Natural killer cell treated with Interleukin-12 subunit alpha and Interleukin-12 subunit beta and Interleukin-15 and Interleukin-18, amount 100 ng/mL, for 72 hours (primary cell): ENCODE data around the gene SMPD3. TPM values are rescaled to one million over a fixed set of nuclear protein-coding genes. Genes with fewer than 3 reads are reported as not detected.

ENCODE experiments used
- ATAC-seq, 2 donors: fragments of 150-1000 bp; cut with Tn5 transposase in 1 of 2; sonication (Bioruptor Pico), chemical (Tn5 transposase) in 1 of 2; 2 replicates each; pipeline ENCODE4 v1.10.0; 2021
- DNase-seq: peaks from one replicate; pipeline ENCODE4 v3.0.0; 2022; ENCODE audit warnings: low spot score
- H3K27ac Mint-ChIP-seq, 2 donors: 1 replicate in 1 of 2; 2 replicates in 1 of 2; pipeline ENCODE4 v1.8.0; 2022; ENCODE audit warnings: mixed read lengths in 2 of 2, mild to moderate bottlenecking in 1 of 2, moderate library complexity in 1 of 2
- H3K27me3 Mint-ChIP-seq, 2 donors: 1 replicate in 1 of 2; 2 replicates in 1 of 2; pipeline ENCODE4 v1.8.0; 2022; ENCODE audit warnings: mixed read lengths in 2 of 2
- H3K36me3 Mint-ChIP-seq: one replicate; pipeline ENCODE4 v1.8.0; 2022; ENCODE audit warnings: mixed read lengths
- H3K4me1 Mint-ChIP-seq, 2 donors: 1 replicate in 1 of 2; 2 replicates in 1 of 2; pipeline ENCODE4 v1.8.0; 2022; ENCODE audit warnings: low read depth in 2 of 2, mixed read lengths in 2 of 2, mild to moderate bottlenecking in 1 of 2
- H3K4me3 Mint-ChIP-seq: one replicate; pipeline ENCODE4 v1.8.0; 2022; ENCODE audit warnings: mixed read lengths
- H3K9me3 Mint-ChIP-seq: 2 replicates; pipeline ENCODE4 v1.8.0; 2022; ENCODE audit warnings: mixed read lengths
- total RNA-seq, 2 donors: library from RNA; stranded (reverse); gene quantifications; one replicate each; pipeline ENCODE4 v1.2.3, GENCODE V29; 2022

SMPD3 gene
- total RNA-seq, 2 donors from 2014 or later = 0.26 to 1.9 TPM

- Mint-ChIP-seq H3K27me3 (peaks cover 5 to 6% of the 10 kb centered on the region in 2 donors), H3K36me3 (no peaks in the 10 kb centered on the region), H3K9me3 (no peaks in the 10 kb centered on the region), H3K27ac (no peak overlapping the region), H3K4me1 (peaks cover 22 to 33% of the 10 kb centered on the region in 2 donors), H3K4me3 (no peak overlapping the region)
- DNase-seq = no peak
- ATAC-seq = no peak
Observed at GRCh38 chr16:68367440-68367839, 80.9 kb downstream of the SMPD3 start.

DNA sequence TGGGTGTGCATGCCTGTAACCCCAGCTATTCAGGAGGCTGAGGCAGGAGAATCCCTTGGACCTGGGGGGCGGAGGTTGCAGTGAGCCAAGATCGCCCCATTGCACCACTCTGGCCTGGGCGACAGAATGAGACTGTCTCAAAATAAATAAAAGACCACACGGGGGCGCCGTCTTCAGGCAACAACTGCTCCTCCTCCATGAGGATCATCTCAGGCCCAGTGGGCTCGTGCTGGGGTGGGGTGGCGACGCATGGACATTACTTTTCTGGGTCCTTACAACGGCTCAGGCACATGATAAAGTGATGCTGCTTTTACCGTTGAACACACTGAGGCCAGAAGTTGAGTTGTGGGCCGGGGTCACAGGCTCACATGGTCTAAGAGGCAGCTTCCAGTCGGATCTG, 81.3 kb downstream of the SMPD3 start:
- no peak for ATAC-seq
- H3K4me1 Mint-ChIP-seq = peaks cover 22 to 33% of the 10 kb centered on the region in 2 donors

DNA sequence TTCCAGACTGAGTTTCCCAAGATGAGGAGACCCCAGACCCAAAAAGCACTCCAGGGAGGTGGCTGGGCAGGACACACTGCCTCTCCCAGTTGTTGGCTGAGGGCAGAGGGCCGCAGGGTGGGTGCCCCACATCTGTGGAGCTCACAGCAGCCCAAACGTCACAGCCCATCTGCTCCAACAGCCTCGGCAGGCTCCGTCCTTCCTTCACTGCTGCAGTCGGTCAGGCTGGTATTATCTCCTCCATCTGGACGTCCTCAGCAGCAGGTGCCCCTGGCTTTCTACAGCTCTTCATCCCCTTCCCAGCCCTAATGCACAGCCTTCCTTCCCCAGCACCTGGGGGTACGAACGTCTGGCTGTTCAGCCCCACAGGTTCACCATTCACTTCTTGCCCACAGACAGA, 82.2 kb downstream of the SMPD3 start:
- Mint-ChIP-seq H3K36me3 (no peaks in the 10 kb centered on the region), H3K4me1 (peaks cover 22 to 29% of the 10 kb centered on the region in 2 donors), H3K4me3 (no peak overlapping the region), H3K27ac (no peak overlapping the region), H3K27me3 (peaks cover 5 to 6% of the 10 kb centered on the region in 2 donors), H3K9me3 (no peaks in the 10 kb centered on the region)
- ATAC-seq (no peak), DNase-seq (no peak)

More for the DNA sequence above, 81.3 kb downstream of the SMPD3 start:
- no peak overlapping the region for H3K4me3 Mint-ChIP-seq
- H3K36me3 Mint-ChIP-seq = no peaks in the 10 kb centered on the region
- peaks cover 5 to 6% of the 10 kb centered on the region in 2 donors for H3K27me3 Mint-ChIP-seq
- no peak for DNase-seq
- H3K27ac Mint-ChIP-seq = no peak overlapping the region
- H3K9me3 Mint-ChIP-seq = no peaks in the 10 kb centered on the region

DNA sequence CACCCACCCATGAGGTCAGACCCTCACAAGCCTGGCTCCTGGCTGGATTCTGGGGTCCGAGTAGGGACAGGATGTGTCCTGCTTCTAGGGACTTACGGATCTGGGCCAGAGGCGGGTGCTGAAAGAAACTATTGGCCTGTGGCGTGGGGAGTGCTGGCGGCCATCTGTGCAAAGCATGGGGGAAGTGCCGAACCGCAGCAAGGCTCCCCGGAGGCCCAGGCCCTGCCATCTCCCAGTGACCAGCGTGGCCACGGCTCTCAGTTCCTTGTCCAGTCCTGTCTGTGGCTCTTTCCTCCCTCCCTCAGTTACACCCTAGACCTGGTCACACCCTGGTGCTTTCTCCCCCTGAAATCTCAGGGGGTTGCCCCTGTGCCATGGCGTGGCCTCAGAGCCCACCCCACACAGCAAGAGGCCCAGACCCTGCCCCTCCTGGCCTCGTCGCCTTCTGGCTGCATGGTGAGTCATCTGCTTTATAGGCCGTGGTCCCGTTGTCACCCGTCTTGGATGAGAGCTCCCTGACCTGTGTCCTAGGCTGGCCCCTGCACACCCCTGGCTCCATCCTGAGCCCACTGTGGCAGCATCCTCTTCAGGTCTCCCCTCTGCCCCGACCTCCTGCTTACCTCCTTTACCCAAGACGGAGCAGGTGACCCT, 83.0 kb downstream of the SMPD3 start:
- no peak for ATAC-seq
- Mint-ChIP-seq H3K4me1 (peaks cover 16 to 27% of the 10 kb centered on the region in 2 donors), H3K9me3 (no peaks in the 10 kb centered on the region), H3K27me3 (peaks cover 5 to 6% of the 10 kb centered on the region in 2 donors), H3K36me3 (no peaks in the 10 kb centered on the region), H3K27ac (no peak overlapping the region), H3K4me3 (no peak overlapping the region)
- no peak for DNase-seq

DNA sequence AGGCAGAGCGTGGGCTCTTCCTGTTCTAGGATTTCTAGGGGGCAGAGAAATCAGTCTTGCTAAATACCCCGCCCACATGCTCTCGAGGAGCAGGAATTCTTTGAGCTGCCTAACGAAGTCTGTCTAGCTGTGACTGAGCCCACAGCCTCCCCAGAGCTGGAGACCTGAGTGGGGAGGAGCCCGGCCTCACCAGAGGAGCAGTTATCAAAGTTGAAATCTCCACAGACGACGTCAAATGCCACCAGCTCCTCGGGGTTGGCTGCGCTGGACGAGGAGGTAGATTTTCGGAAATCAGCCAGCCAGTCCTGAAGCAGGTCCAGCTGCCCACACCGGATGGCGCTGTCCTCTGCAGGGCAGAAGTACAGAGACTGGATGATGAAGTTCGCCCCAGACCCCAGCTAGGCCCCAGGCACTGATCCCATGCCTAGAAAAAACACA, 83.7 kb downstream of the SMPD3 start:
- ATAC-seq (no peak), DNase-seq (no peak)
- no peak overlapping the region for H3K4me3 Mint-ChIP-seq
- H3K27ac Mint-ChIP-seq = no peak overlapping the region
- no peaks in the 10 kb centered on the region for H3K9me3 Mint-ChIP-seq
- no peaks in the 10 kb centered on the region for H3K36me3 Mint-ChIP-seq
- peaks cover 8 to 20% of the 10 kb centered on the region in 2 donors for H3K4me1 Mint-ChIP-seq
- H3K27me3 Mint-ChIP-seq = peaks cover 5 to 6% of the 10 kb centered on the region in 2 donors

GRCh38 chr16:68363658-68364521, 84.4 kb downstream of the SMPD3 start:
- H3K4me3 Mint-ChIP-seq = no peak overlapping the region
- peaks cover 5 to 6% of the 10 kb centered on the region in 2 donors for H3K27me3 Mint-ChIP-seq
- peaks cover 7 to 16% of the 10 kb centered on the region in 2 donors for H3K4me1 Mint-ChIP-seq
- no peaks in the 10 kb centered on the region for H3K9me3 Mint-ChIP-seq
- H3K27ac Mint-ChIP-seq = no peak overlapping the region
- DNase-seq = no peak
- ATAC-seq = no peak
- H3K36me3 Mint-ChIP-seq = no peaks in the 10 kb centered on the region

GRCh38 chr16:68362947-68363657, 85.2 kb downstream of the SMPD3 start:
- H3K9me3 Mint-ChIP-seq = no peaks in the 10 kb centered on the region
- no peak overlapping the region for H3K4me3 Mint-ChIP-seq
- peaks cover 3 to 6% of the 10 kb centered on the region in 2 donors for H3K27me3 Mint-ChIP-seq
- DNase-seq (no peak), ATAC-seq (no peak)
- no peaks in the 10 kb centered on the region for H3K36me3 Mint-ChIP-seq
- no peak overlapping the region for H3K27ac Mint-ChIP-seq
- peaks cover 6 to 16% of the 10 kb centered on the region in 2 donors for H3K4me1 Mint-ChIP-seq

DNA sequence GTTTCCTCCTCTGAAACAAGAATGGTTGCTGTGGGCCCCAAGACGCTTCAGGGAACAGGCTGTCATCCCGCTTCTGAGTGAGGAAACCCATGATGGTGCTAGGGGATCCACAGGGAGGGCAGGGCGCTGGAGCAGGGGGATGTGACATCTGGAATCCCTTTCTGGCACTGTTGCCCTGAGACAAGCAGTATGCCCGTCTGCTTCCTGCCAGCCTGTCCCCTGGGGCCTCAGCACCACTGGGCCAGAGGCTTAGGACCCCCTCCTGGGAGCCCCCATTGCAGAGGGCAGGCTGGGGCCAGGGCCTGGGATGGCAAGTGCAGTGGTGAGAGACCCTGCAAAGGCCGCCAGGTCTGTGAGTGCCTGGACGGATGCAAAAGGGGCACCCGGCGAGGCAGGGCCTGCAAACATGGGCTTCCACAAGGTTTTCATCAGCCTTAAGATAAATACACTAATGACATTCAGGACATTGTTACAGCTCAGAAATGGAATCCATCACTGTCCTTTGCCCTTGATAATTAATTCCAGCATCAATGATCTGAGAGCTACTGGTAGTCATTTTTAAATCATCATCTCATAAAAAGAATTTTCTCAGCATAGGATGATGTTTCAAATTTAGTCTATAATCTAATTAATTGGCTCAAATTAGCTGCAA, 85.9 kb downstream of the SMPD3 start:
- Mint-ChIP-seq H3K36me3 (no peaks in the 10 kb centered on the region), H3K4me3 (no peak overlapping the region), H3K4me1 (peaks cover 5 to 19% of the 10 kb centered on the region in 2 donors), H3K27me3 (peaks cover 3 to 6% of the 10 kb centered on the region in 2 donors), H3K27ac (no peak overlapping the region), H3K9me3 (no peaks in the 10 kb centered on the region)
- DNase-seq (no peak), ATAC-seq (no peak)

- DNase-seq (no peak), ATAC-seq (no peak)
- Mint-ChIP-seq H3K4me1 (peaks cover 11 to 26% of the 10 kb centered on the region in 2 donors), H3K4me3 (no peak overlapping the region), H3K36me3 (no peaks in the 10 kb centered on the region), H3K27me3 (peaks cover 3 to 5% of the 10 kb centered on the region in 2 donors), H3K9me3 (no peaks in the 10 kb centered on the region), H3K27ac (no peak overlapping the region)
Observed at GRCh38 chr16:68361485-68361884, 86.8 kb downstream of the SMPD3 start.

- H3K27ac Mint-ChIP-seq = no peak overlapping the region
- no peaks in the 10 kb centered on the region for H3K36me3 Mint-ChIP-seq
- no peak overlapping the region for H3K4me3 Mint-ChIP-seq
- H3K9me3 Mint-ChIP-seq = no peaks in the 10 kb centered on the region
- H3K27me3 Mint-ChIP-seq = no peaks in the 10 kb centered on the region
- peaks cover 14 to 28% of the 10 kb centered on the region in 2 donors for H3K4me1 Mint-ChIP-seq
- no peak for ATAC-seq
- DNase-seq = no peak
Observed at GRCh38 chr16:68360956-68361355, 87.4 kb downstream of the SMPD3 start.

DNA sequence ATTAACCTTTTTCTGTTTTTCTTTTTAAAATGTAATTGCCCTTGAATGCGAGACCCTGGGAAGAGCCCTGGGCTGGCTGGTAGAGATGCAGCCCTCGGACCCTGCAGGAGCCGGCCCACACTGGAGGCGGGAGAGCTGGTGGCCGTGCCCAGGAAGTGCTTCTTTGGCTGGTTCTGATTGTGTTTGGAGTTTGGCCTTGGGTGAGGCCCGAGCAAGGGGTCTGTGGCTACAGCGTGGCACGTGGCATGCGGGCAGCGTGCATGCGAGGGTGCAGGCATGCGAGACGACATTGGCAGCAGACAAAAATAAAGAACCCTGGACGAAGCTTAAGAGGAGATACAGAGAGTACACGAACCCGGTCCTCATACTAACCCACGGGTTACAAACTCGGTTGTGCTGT, 87.8 kb downstream of the SMPD3 start:
- peaks cover 14 to 29% of the 10 kb centered on the region in 2 donors for H3K4me1 Mint-ChIP-seq
- no peaks in the 10 kb centered on the region for H3K36me3 Mint-ChIP-seq
- no peak overlapping the region for H3K27ac Mint-ChIP-seq
- H3K4me3 Mint-ChIP-seq = no peak overlapping the region
- ATAC-seq (no peak), DNase-seq (no peak)
- no peaks in the 10 kb centered on the region for H3K27me3 Mint-ChIP-seq
- no peaks in the 10 kb centered on the region for H3K9me3 Mint-ChIP-seq

GRCh38 chr16:68359398-68360191, 88.7 kb downstream of the SMPD3 start:
- H3K27ac Mint-ChIP-seq = no peak overlapping the region
- DNase-seq (no peak), ATAC-seq (no peak)
- H3K36me3 Mint-ChIP-seq = no peaks in the 10 kb centered on the region
- H3K4me3 Mint-ChIP-seq = no peak overlapping the region
- peaks cover 19 to 38% of the 10 kb centered on the region in 2 donors for H3K4me1 Mint-ChIP-seq
- H3K27me3 Mint-ChIP-seq = no peaks in the 10 kb centered on the region
- H3K9me3 Mint-ChIP-seq = no peaks in the 10 kb centered on the region

GRCh38 chr16:68358951-68359350, 89.4 kb downstream of the SMPD3 start:
- H3K9me3 Mint-ChIP-seq = no peaks in the 10 kb centered on the region
- DNase-seq = no peak
- H3K36me3 Mint-ChIP-seq = no peaks in the 10 kb centered on the region
- H3K27me3 Mint-ChIP-seq = no peaks in the 10 kb centered on the region
- H3K27ac Mint-ChIP-seq = no peak overlapping the region
- peaks cover 19 to 39% of the 10 kb centered on the region in 2 donors for H3K4me1 Mint-ChIP-seq
- H3K4me3 Mint-ChIP-seq = no peak overlapping the region
- ATAC-seq = no peak
